DOHH2 (cell line): ENCODE data around the gene ACADSB.
A peak's percentile ranks its signal among the peaks of the same experiment; 100 is the strongest.

Experiments
- H3F3A ChIP-seq: fragments of 200-600 bp; sonication (generic), shearing (Covaris generic); 2 replicates; pipeline ENCODE4 v1.6.0; 2016; ENCODE audit warnings: antibody characterized with exemption, mild to moderate bottlenecking; ENCODE audit not compliant: control insufficient read depth, insufficient read depth
- H3K27ac ChIP-seq: fragments of 200-600 bp; sonication (generic); 2 replicates; pipeline ENCODE4 v1.5.1; 2014; ENCODE audit warnings: low read depth, mild to moderate bottlenecking, low read length, moderate library complexity
- H3K27me3 ChIP-seq: fragments of 200-600 bp; sonication (generic); 2 replicates; pipeline ENCODE4 v1.6.1; 2014; ENCODE audit warnings: mild to moderate bottlenecking, low read length, mixed read lengths; ENCODE audit not compliant: control insufficient read depth
- H3K36me3 ChIP-seq: fragments of 200-600 bp; sonication (generic); 2 replicates; pipeline ENCODE4 v1.6.1; 2014; ENCODE audit warnings: mild to moderate bottlenecking, low read length, moderate library complexity, mixed read lengths; ENCODE audit not compliant: control insufficient read depth
- H3K4me1 ChIP-seq: fragments of 200-600 bp; sonication (generic); 2 replicates; pipeline ENCODE4 v1.6.1; 2014; ENCODE audit warnings: mild to moderate bottlenecking, low read length, mixed read lengths; ENCODE audit not compliant: control insufficient read depth
- H3K4me2 ChIP-seq: fragments of 200-600 bp; sonication (generic); 2 replicates; pipeline ENCODE4 v1.6.0; 2014; ENCODE audit warnings: mild to moderate bottlenecking, low read length, moderate library complexity
- H3K4me3 ChIP-seq: fragments of 200-600 bp; sonication (generic); 2 replicates; pipeline ENCODE4 v1.5.1; 2014; ENCODE audit warnings: mild to moderate bottlenecking, low read length, mixed read lengths
- H3K79me2 ChIP-seq: fragments of 200-600 bp; sonication (generic); 2 replicates; pipeline ENCODE4 v1.6.1; 2014; ENCODE audit warnings: mild to moderate bottlenecking, low read length, mixed read lengths; ENCODE audit not compliant: control insufficient read depth
- H3K9me2 ChIP-seq: fragments of 200-600 bp; sonication (generic); replicated peaks from 2 replicates; pipeline ENCODE4 v1.6.1; 2014; ENCODE audit warnings: mild to moderate bottlenecking, low read length, mixed read lengths; ENCODE audit not compliant: control insufficient read depth
- H3K9me3 ChIP-seq: fragments of 200-600 bp; sonication (generic); 2 replicates; pipeline ENCODE4 v1.6.1; 2014; ENCODE audit warnings: antibody characterized with exemption, low read length, mixed read lengths; ENCODE audit not compliant: control insufficient read depth, insufficient read depth
- H4K20me1 ChIP-seq: fragments of 200-600 bp; sonication (generic); 2 replicates; pipeline ENCODE4 v1.6.0; 2014; ENCODE audit warnings: low read depth, mild to moderate bottlenecking, antibody characterized with exemption, low read length, moderate library complexity; ENCODE audit not compliant: control insufficient read depth, insufficient read depth
- CTCF ChIP-seq: fragments of 200-600 bp; sonication (generic); IDR thresholded peaks from one replicate; pipeline ENCODE4 v1.5.1; 2014; ENCODE audit warnings: antibody characterized with exemption, mild to moderate bottlenecking, low read depth, low read length; ENCODE audit not compliant: poor library complexity, severe bottlenecking
- EZH2phosphoT487 ChIP-seq: fragments of 200-600 bp; sonication (generic); IDR thresholded peaks from 2 replicates; pipeline ENCODE4 v1.6.1; 2017; ENCODE audit warnings: borderline replicate concordance, mild to moderate bottlenecking, antibody characterized with exemption, low read length, moderate library complexity, mixed read lengths

The ACADSB gene

GRCh38 chr10:123019264-123019663 is 10.5 kb downstream of the ACADSB start:
- Histone ChIP-seq H3K27ac (no peak overlapping the region), H3F3A (no peaks in the 10 kb centered on the region), H4K20me1 (no peaks in the 10 kb centered on the region), H3K4me2 (no peak overlapping the region), H3K36me3 (no peaks in the 10 kb centered on the region), H3K79me2 (no peaks in the 10 kb centered on the region), H3K4me3 (no peak overlapping the region), H3K4me1 (peaks cover 4% of the 10 kb centered on the region; the same call in 1 of the 2 replicates), H3K9me3 (no peaks in the 10 kb centered on the region), H3K9me2 (no peaks in the 10 kb centered on the region), H3K27me3 (no peaks in the 10 kb centered on the region)
- no peak for TF ChIP-seq CTCF
- TF ChIP-seq EZH2phosphoT487: no peak

GRCh38 chr10:123019941-123020703 is 11.3 kb downstream of the ACADSB start:
- H3K27me3 ChIP-seq: no peaks in the 10 kb centered on the region
- no peaks in the 10 kb centered on the region for H3K9me3 ChIP-seq
- H3K36me3 ChIP-seq: no peaks in the 10 kb centered on the region
- H3K9me2 ChIP-seq: no peaks in the 10 kb centered on the region
- H3K4me1 ChIP-seq: peaks cover 4% of the 10 kb centered on the region; the same call in 1 of the 2 replicates
- no peak for TF ChIP-seq CTCF
- no peak for TF ChIP-seq EZH2phosphoT487
- no peak overlapping the region for H3K4me3 ChIP-seq
- H3K4me2 ChIP-seq: no peak overlapping the region
- H4K20me1 ChIP-seq: no peaks in the 10 kb centered on the region
- H3F3A ChIP-seq: no peaks in the 10 kb centered on the region
- no peak overlapping the region for H3K27ac ChIP-seq
- H3K79me2 ChIP-seq: no peaks in the 10 kb centered on the region

- H3K36me3 ChIP-seq: no peaks in the 10 kb centered on the region
- no peaks in the 10 kb centered on the region for H3K9me2 ChIP-seq
- peaks cover 14% of the 10 kb centered on the region for H3K4me1 ChIP-seq
- no peak overlapping the region for H3K4me3 ChIP-seq
- H3K27ac ChIP-seq: no peak overlapping the region
- no peak overlapping the region for H3K4me2 ChIP-seq
- TF ChIP-seq EZH2phosphoT487 (no peak), CTCF (peak; percentile 68)
- H3K9me3 ChIP-seq: no peaks in the 10 kb centered on the region
- no peaks in the 10 kb centered on the region for H3K79me2 ChIP-seq
- no peaks in the 10 kb centered on the region for H3K27me3 ChIP-seq
- no peaks in the 10 kb centered on the region for H4K20me1 ChIP-seq
- H3F3A ChIP-seq: no peaks in the 10 kb centered on the region
Observed at GRCh38 chr10:123021517-123021916, 12.7 kb downstream of the ACADSB start.
